Fibroblast of skin of abdomen (primary cell): ENCODE results near the gene ADAMTS17.
"Not testable (repeated sequence)": the region's sequence is repeated elsewhere in the genome, so short reads cannot be mapped to it uniquely, and the experiment has no call there.

Experiments used
- DNase-seq: peaks from one replicate; pipeline ENCODE4 v3.0.0-alpha.2; 2013

The ADAMTS17 gene

DNA sequence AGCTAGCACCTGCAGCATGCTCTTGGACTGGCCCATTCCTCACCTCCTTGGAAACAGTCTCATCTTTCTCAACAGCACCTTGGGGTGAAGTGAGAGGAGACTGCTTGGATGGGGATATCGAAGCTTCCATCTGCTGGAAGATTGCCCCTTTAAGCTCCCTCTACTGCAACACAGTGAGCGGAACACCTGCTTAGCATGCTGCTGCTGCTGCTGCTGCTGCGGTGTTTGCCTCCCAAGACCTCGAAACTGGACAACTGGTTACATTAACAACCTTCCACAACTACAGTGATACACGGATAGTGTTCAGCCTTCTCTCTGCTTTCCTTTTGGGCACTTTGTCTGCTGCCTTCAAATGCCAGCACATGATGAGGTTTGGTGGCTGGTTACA, 354.7 kb downstream of the ADAMTS17 start:
- no peak for DNase-seq

DNA sequence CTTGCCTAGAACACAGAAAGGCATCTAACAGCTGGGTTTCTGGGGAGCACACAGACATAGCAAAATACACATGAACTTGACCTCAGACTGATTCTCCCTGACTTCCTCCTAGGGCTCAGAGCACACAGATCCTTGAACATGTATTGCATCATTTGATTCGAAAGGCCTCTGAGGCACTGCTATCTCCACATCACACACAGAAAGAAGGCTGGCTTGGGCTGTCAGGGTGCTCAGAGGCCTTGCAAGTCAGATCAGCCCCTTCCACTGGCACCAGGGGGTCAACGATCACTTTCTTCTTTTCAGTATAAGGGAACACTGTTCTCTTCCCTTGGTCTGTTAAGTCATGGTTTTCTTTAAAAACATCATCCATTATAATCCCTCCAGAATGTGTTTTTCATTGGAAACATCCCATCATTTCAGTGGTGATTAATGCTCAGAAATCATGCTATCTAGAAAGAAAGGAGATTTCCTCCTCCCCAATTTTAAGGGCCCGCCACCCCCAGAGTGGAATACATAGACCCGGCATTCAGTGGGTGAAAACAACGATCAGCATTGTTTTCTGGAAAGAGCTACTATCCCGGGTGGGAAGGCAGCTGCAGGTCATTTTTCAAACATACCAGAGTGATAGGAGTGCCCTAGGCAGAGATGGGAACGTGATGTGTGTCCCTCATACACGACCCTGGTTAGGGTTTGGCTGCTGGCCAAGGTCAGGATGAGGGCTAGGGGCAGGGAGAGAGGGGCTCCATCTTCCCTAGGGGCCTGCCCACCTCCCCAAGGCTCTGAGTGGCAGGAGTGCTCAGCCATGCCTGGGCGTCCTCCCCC, 355.3 kb downstream of the ADAMTS17 start:
- peak; percentile 58 for DNase-seq

GRCh38 chr15:99985878-99986277, 355.9 kb downstream of the ADAMTS17 start:
- DNase-seq, result no peak

DNA sequence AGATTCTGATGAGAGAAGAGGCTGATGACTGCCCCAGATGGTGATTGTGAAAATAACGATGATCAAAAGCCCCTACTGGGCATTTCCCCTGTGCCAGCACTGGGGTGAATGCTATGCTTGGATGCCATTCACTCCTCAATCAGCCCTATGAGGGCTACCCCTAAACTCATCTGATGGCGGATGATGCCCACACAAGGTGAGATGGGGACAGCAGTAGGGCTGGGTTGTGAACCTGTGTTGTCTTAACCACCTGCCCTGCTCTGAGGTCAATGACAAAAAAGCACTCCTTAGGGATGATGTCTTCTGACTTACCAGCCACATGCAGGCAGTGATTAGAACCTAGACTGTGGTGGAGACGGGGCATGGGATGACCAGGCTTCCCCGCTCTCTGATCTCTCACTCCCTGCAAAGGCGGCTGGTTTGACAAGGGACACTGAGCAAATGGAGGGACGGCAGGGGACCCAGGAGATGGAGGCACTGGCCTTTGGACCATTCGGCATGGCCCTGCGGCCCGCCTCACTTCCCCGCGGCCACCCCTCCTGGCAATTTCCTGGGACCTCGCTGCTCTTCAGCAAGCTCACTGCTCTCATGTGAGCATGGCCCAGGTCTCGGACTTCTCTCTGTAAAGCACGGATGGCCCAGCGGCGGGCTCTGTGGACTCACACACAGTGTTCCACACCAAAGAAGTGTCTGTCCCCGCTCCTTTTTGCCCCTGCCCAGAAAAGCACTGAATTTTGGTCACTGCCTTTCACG, 357.1 kb downstream of the ADAMTS17 start:
- DNase-seq, result no peak

DNA sequence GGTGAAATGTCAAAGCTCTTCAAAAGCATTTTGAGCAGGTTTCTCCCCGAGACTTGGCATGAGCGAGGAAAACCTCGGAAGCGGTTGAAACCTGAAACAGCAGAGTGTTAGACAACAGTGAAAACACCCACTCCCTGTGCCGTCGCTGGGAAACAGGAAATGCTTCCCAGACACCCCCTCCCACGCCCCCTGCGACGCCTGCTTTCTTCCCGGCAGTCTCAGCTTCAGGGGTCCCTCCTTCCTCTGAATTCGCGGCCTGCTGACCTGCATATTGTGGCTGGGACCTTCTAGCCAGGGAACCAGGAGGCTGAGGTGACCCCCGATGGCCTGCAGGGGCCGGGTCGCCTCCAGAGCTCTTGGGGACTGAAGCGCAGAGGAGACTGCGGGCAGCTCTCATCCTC, 357.9 kb downstream of the ADAMTS17 start:
- no peak for DNase-seq

DNA sequence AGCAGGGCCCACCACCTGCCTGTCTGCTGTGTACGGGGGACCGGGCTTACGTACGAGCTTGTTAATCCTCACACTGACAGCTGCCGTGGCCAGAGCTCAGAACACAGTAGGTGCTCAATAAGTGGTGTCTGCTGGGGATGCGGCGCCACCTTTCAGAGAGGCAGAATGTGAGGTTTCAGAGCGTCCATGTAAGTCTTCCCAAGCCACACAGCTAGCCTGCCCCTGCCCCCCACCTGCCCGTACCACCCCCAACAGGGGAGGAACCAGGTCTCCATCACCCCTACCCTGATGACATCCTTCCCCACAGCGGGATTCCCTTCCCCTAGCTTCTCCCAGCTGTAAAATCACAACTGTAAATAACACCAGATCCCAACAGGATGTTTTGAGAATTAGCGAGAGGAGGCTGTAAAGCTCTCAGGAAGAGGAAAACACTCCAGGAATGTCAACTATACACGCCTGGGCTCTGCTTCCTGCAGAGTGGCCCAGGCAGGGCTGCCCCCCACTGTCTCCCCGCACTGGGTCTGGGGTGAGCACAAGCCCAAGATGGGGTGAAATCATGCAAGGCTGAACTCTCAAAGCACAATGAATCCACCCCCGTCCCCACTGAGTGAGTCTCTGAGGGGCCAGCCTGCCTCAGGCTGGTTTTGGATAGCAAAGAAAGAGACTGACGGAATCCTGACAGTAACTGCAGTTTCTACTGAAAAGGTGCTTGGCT, 358.4 kb downstream of the ADAMTS17 start:
- DNase-seq, result peak; percentile 33

- DNase-seq, result no peak
Observed at GRCh38 chr15:99982662-99983061, 359.1 kb downstream of the ADAMTS17 start.

DNA sequence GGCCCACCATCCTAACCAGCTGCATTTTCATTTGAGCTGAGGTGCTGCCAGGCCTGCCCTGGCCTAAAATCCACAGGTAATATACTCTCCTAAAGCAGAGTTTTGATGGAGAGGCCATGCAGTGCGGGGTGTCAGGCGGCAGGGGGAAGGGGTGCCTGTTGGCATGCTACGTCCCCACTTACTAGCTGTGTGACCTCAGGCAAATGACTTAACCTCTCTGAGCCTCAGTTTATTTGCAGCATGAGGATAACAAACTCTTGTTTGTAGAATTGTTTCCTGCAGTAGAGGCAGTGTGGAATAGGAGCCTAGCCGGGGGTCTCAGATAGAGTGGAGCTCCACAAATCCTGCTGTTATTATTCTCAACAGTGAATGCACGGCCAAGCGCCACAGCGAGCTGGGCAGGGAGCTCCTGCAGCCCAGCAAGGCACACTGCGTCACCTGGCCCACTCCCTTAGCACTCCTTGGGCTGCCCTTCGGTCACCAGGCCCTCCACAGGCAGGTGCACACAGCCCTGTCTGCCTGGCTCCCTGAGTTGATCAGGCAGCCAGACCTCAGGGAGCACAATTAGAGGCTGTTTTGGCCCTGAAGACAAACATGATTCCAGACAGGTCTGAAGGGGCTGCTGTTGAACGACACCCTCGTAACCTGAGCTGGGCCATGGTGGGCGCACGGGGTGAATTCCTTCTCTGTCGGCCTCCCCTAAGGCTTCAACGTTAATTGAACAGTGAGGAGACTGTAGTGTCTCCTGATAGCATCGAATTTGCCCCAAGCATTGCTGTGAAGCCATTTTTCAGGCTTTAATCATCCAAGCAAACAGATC, 359.7 kb downstream of the ADAMTS17 start:
- DNase-seq, result no peak

- no peak for DNase-seq
Observed at GRCh38 chr15:99981191-99981647, 360.6 kb downstream of the ADAMTS17 start.

DNA sequence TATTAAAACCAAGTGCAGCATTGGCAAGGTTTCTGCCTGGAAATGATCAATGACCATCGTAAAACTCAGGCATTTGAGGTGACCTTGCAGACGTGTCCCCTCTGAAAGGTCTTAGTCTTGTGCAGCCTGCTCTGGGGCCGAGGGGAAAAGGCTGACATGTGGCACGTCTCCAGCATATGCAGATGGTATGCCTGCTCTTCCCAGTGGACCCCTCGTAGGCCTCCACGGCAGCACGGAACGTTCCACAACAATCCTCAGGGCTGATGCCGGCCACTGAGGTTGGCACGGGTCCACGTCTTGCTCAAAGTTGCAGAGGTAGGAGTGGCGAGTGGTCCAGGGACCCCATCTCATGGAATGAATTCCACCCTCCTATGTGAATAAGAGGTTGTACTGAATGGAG, 361.0 kb downstream of the ADAMTS17 start:
- no peak for DNase-seq

GRCh38 chr15:99979886-99980285, 361.9 kb downstream of the ADAMTS17 start:
- not testable (repeated sequence) for DNase-seq

- no peak for DNase-seq
Observed at GRCh38 chr15:99979371-99979770, 362.4 kb downstream of the ADAMTS17 start.

GRCh38 chr15:99978426-99978825, 363.3 kb downstream of the ADAMTS17 start:
- DNase-seq, result no peak

- no peak for DNase-seq
Observed at GRCh38 chr15:99977929-99978328, 363.8 kb downstream of the ADAMTS17 start.

- DNase-seq, result peak; percentile 65
Observed at GRCh38 chr15:99976811-99977271, 364.9 kb downstream of the ADAMTS17 start.

DNA sequence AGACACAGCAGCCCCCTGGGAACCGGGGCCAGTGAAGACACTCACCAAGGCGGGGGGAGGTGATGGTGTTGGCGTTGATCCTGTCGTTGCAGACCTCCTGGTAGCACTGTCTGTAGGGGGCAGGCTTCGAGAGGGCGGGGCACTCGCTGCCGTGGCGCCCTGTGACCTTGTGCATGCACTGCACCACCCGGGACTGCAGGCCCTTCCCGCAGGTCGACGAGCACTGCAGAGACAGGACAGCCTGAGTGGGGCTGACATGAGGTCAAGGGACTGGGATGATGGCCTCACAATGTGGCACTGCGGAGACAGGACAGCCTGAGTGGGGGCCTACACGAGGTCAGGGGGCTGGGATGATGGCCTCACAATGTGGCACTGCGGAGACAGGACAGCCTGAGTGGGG, 365.8 kb downstream of the ADAMTS17 start:
- no peak for DNase-seq

DNA sequence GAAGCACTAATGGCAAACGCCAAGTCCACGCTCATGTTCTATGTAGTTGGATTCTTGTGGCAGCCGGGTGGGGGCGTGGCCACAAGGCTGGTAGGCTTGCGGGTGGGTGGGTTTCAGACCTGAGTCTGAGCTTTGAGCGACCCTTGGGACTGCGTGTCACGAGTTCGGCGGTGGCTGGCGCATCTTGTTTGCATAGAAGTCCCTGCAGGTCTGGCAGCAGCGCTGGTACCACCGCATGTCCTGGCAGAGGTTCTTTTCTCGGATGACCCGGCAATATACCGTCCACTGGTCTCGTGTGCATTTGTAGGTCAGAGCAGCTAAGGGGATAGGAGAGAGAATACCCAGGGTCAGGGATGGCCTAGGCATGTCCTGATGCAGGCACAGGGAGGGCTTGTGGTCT, 367.5 kb downstream of the ADAMTS17 start:
- DNase-seq, result no peak

DNA sequence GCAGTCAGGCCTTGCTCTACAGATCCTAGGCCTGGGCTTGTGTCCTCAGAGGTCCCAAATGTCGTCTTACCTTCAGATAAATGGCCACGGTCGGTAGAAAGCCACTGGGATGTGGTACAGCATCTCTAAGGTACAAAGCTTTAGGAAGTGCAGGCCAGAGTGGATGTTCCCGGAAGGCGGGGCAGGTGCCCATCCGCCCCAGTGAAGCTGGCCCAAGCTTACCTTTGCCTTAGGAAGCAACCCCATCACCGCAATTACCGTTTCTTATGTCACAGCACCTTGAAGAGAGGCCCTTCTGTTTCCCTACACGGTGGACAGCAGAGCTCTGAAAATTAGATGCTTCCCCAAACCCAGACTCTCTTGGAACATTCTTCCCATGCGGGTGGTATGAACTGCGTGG, 368.4 kb downstream of the ADAMTS17 start:
- DNase-seq, result no peak

DNA sequence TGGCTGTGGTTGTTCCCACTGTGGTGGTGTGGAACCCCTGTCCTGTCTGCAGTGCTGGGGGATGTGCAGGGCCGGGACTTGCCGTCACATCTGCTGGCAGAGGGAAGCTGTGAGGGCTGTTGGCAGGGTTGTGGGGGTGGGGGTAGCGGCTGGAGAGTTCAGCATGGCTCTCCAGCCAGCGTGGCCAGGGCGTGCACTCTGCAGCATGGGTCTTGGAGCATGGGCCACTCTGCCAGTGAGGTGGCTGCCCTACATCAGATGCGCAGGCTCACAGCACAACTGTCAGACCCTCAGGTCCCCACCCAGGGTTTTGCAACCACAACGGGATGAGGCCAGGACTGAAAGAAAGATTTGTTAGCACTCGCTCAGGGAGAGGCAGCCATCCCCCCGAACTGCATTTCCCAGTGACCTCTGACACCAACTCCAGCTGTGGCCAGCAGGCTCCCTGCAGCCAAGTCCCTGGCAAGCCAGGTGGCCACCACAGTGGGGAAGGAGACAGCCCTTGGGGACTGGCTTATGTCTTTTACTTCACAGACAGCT, 370.8 kb downstream of the ADAMTS17 start:
- no peak for DNase-seq

GRCh38 chr15:99969261-99969920, 372.4 kb downstream of the ADAMTS17 start:
- DNase-seq, result no peak

DNA sequence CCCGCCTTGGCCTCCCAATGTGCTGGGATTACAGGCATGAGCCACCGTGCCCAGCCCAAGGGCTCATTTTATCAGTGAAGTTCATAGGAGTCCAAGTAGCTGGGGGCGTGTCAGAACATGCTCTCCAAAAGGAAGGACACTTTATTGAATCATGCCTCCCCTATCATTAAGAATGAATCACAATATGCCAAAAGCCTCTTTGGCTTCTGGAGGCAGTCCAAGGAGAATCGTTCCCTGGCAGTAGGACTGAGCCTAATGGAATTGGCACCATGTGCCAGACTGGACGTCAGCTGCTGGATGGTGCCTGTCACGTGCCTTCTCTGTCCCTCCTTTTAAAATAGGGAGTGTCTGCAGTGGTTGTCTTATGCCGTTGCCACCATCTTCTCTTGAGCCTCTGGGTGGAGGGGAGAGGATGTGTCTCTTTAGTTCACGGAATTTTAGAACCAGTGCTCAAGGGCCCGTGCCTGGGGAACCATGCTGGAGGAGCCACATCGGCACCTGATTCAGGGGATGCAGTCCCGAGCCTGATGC, 373.9 kb downstream of the ADAMTS17 start:
- no peak for DNase-seq
